ENCODE data around the gene RPS6KB2.

- TF ChIP-seq POLR2A (IDR thresholded peaks at IDR 0.05) (no peak), CTCF (IDR thresholded peaks at IDR 0.05) (no peak)
Observed at GRCh38 chr11:67405688-67406339, 22.5 kb upstream of the RPS6KB2 start.

Measured in uterus (tissue), 2 donors.